Urinary bladder (tissue), 4 donors: ENCODE results near the gene PRKCSH. TPM values are rescaled to one million over a fixed set of nuclear protein-coding genes. Genes with fewer than 3 reads are reported as not detected.

Experiments used
- DNase-seq: peaks from one replicate; pipeline ENCODE4 v3.0.0-alpha.2; 2015; ENCODE audit errors: extremely low spot score
- H3K27ac ChIP-seq: one replicate; pipeline ENCODE4 v1.5.1; 2013; ENCODE audit warnings: low read depth, mild to moderate bottlenecking, moderate library complexity
- H3K36me3 ChIP-seq: one replicate; pipeline ENCODE4 v1.6.1; 2013; ENCODE audit warnings: mild to moderate bottlenecking, moderate library complexity; ENCODE audit not compliant: insufficient read depth
- H3K4me1 ChIP-seq: one replicate; pipeline ENCODE4 v1.6.1; 2013; ENCODE audit warnings: mild to moderate bottlenecking, moderate library complexity; ENCODE audit not compliant: insufficient read depth
- H3K4me3 ChIP-seq: one replicate; pipeline ENCODE4 v1.5.1; 2013; ENCODE audit warnings: low read depth, low read length
- WGBS: extraction: QIAGEN DNeasy Blood & Tissue Kit; methylation state at CpG from one replicate; pipeline ENCODE4 v1.1.7; 2013; 5-methylcytosine and 5-hydroxymethylcytosine counted together
- polyA plus RNA-seq: library from polyadenylated mRNA; stranded (reverse); fragments of 200-250 nt; gene quantifications from one replicate; pipeline ENCODE4 v1.2.3, GENCODE V29; 2013
- small RNA-seq: library from RNA; depleted of rRNA; stranded (forward); fragments of <200 nt; gene quantifications from one replicate; pipeline ENCODE3, GENCODE V24; 2014
- total RNA-seq: library from RNA; depleted of rRNA; stranded (reverse); fragments of >200 nt; gene quantifications from one replicate; pipeline ENCODE4 v1.2.3, GENCODE V29; 2014
- donor health status: healthy with polysubstance abuse.
- donor health status: healthy.

PRKCSH gene
- total and polyA plus RNA-seq, 2 donors: 54.9 to 174 TPM

DNA sequence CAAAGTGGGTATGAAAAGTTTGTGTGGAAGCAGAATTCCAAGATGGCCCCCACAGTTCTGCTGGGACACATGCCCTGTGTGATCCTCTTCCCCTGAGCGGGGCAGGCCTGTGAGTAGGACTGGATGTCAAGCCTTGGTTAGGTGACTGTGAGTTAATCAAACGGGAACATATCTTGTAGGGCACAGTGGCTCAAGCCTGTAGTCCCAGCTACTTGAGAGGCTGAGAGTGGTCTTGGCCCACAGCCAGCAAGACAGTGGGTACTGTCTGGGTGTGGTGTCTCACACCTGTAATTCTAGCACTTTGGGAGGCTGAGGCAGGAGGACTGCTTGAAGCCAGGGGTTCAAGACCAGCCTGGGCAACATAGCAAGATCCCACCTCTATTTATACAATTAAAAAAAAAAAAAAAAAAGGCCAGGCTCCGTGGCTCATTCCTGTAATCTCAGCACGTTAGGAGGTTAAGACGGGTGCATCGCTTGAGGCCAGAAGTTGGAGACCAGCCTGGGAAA lies 63.8 kb downstream of the PRKCSH start:
- Histone ChIP-seq H3K27ac (no peak overlapping the region), H3K4me1 (no peaks in the 10 kb centered on the region), H3K4me3 (no peak overlapping the region), H3K36me3 (peaks cover 3% of the 10 kb centered on the region)
- DNase-seq: no peak
- WGBS: 83% methylated on average over 6 of the region's 6 CpGs

DNA sequence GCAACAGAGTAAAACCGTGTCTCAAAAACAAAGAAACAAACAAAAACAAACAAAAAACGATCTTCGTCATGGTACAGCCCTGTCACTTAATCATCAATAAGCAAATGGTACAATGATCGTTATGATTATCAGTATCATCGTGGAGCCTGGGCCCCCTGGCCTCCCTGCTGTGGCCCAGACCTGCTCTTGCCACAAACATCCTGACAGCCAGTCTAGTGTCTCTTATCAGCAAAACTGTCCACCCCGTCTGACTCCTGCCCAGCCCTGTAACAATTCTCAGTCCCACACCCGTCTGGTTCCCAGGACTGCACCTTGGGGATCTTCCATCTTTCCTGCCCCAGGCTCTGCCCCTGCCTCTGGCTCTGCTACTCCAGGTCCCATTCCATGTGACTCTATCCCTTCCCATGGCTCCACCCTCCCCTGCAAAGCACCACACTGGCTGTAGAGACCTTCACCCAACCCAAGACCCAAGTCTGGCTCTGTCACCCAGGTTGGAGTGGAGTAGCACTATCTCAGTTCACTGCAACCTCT lies 64.5 kb downstream of the PRKCSH start:
- Histone ChIP-seq H3K27ac (no peak overlapping the region), H3K4me3 (no peak overlapping the region), H3K4me1 (no peaks in the 10 kb centered on the region), H3K36me3 (no peaks in the 10 kb centered on the region)
- WGBS: 74% methylated on average over 7 of the region's 7 CpGs
- no peak for DNase-seq

Small RNAs within 50 kb of the gene (small RNA-seq; reads per million reads assigned to genes)
- gene MIR7974: 0.18 reads per million
- not detected for gene RF00019

Other genes starting within 250 kb of the PRKCSH start
- 183 TPM for gene KANK2, start 238.1 kb upstream of the PRKCSH start, total RNA-seq
- 819 TPM for gene KANK2, start 238.1 kb upstream of the PRKCSH start, polyA plus RNA-seq
- gene ANGPTL8, start 196.0 kb upstream of the PRKCSH start, total RNA-seq: not detected
- gene ANGPTL8, start 196.0 kb upstream of the PRKCSH start, polyA plus RNA-seq: 21.4 TPM
- 20.7 TPM for gene DOCK6, start 173.1 kb upstream of the PRKCSH start, total RNA-seq
- 30.6 TPM for gene DOCK6, start 173.1 kb upstream of the PRKCSH start, polyA plus RNA-seq
- gene TSPAN16, start 139.5 kb upstream of the PRKCSH start, total RNA-seq: not detected
- gene TSPAN16, start 139.5 kb upstream of the PRKCSH start, polyA plus RNA-seq: not detected
- 13.4 TPM for gene RAB3D, start 96.0 kb upstream of the PRKCSH start, total RNA-seq
- 12.4 TPM for gene RAB3D, start 96.0 kb upstream of the PRKCSH start, polyA plus RNA-seq
- gene TMEM205, start 89.4 kb upstream of the PRKCSH start, total RNA-seq: 63.8 TPM
- 144 TPM for gene TMEM205, start 89.4 kb upstream of the PRKCSH start, polyA plus RNA-seq
- gene CCDC159, start 89.1 kb upstream of the PRKCSH start, total RNA-seq: 14.3 TPM
- 29.0 TPM for gene CCDC159, start 89.1 kb upstream of the PRKCSH start, polyA plus RNA-seq
- gene PLPPR2, start 80.2 kb upstream of the PRKCSH start, total RNA-seq: 7.2 TPM
- gene PLPPR2, start 80.2 kb upstream of the PRKCSH start, polyA plus RNA-seq: 41.5 TPM
- gene SWSAP1, start 61.0 kb upstream of the PRKCSH start, total RNA-seq: 1.2 TPM
- gene SWSAP1, start 61.0 kb upstream of the PRKCSH start, polyA plus RNA-seq: 2.4 TPM
- gene EPOR, start 51.3 kb upstream of the PRKCSH start, total RNA-seq: 2.9 TPM
- gene EPOR, start 51.3 kb upstream of the PRKCSH start, polyA plus RNA-seq: 6.6 TPM
- gene RGL3, start 16.3 kb upstream of the PRKCSH start, total RNA-seq: 2.5 TPM
- 6.5 TPM for gene RGL3, start 16.3 kb upstream of the PRKCSH start, polyA plus RNA-seq
- gene ODAD3, start 514 bp upstream of the PRKCSH start, total RNA-seq: 0.48 TPM
- gene ODAD3, start 514 bp upstream of the PRKCSH start, polyA plus RNA-seq: 0.34 TPM
- 0.90 TPM for gene ELAVL3, start 45.4 kb downstream of the PRKCSH start, total RNA-seq
- gene ELAVL3, start 45.4 kb downstream of the PRKCSH start, polyA plus RNA-seq: 0.28 TPM
- gene ZNF653, start 70.2 kb downstream of the PRKCSH start, total RNA-seq: 4.5 TPM
- 9.8 TPM for gene ZNF653, start 70.2 kb downstream of the PRKCSH start, polyA plus RNA-seq
- 19.0 TPM for gene ECSIT, start 93.5 kb downstream of the PRKCSH start, total RNA-seq
- gene ECSIT, start 93.5 kb downstream of the PRKCSH start, polyA plus RNA-seq: 68.7 TPM
- gene CNN1, start 103.2 kb downstream of the PRKCSH start, total RNA-seq: 558 TPM
- 3,172 TPM for gene CNN1, start 103.2 kb downstream of the PRKCSH start, polyA plus RNA-seq
- gene ELOF1, start 123.6 kb downstream of the PRKCSH start, total RNA-seq: 15.4 TPM
- gene ELOF1, start 123.6 kb downstream of the PRKCSH start, polyA plus RNA-seq: 61.2 TPM
- 1.1 TPM for gene ACP5, start 142.0 kb downstream of the PRKCSH start, total RNA-seq
- 14.7 TPM for gene ACP5, start 142.0 kb downstream of the PRKCSH start, polyA plus RNA-seq
- 48.2 TPM for gene ZNF627, start 161.8 kb downstream of the PRKCSH start, total RNA-seq
- gene ZNF627, start 161.8 kb downstream of the PRKCSH start, polyA plus RNA-seq: 10.9 TPM